Measurements from ENCODE around the gene DUSP28. TPM values are rescaled to one million over a fixed set of nuclear protein-coding genes. Genes with fewer than 3 reads are reported as not detected.
A peak's percentile ranks its signal among the peaks of the same experiment; 100 is the strongest.
"Not testable (repeated sequence)": the region's sequence is repeated elsewhere in the genome, so short reads cannot be mapped to it uniquely, and the experiment has no call there.

Gene DUSP28
- total RNA-seq, 1 donor from 2014 or later: 1.9 TPM

DNA sequence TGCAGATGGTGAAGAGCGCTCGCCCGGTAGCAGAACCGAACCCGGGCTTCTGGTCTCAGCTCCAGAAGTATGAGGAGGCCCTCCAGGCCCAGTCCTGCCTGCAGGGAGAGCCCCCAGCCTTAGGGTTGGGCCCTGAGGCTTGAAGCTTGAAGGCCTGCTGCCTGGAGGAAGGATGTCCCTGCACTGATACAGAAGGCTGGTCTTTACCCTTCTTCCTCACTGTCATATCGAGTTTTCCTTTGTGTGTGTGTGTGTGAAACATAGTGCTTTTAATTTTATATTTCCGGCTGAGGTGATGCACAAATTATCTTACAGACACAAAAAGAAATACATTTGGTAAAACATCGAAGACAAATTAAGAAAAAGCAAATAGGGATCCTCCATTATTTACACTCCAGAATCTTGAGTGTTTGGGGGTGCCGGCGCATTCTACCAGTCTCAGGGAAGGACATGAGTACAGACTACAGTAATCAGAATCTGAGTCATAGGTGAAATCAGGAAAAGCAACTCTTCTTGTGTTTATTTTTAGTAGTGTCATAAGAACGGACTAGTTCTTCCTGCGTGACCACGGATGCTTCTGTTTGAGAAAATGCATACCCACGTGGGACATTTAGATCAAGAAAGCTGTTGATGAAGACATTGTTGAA, 1.3 kb downstream of the DUSP28 start:
- peak; percentile 63 for DNase-seq

DNA sequence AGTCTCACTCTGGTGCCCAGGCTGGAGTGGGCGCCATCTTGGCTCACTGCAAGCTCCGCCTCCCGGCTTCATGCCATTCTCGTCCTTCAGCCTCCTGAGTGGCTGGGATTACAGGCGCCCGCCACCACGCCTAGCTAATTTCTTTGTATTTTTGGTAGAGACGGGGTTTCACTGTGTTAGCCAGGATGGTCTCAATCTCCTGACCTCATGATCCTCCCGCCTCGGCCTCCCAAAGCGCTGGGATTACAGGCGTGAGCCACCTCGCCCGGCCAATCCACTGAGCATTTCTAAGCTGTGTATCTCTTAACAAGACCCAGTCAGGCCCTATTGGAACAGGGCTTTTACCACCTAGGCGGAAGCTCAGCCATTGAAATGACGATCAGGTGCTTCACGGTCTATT, 3.1 kb downstream of the DUSP28 start:
- DNase-seq: not testable (repeated sequence)

DNA sequence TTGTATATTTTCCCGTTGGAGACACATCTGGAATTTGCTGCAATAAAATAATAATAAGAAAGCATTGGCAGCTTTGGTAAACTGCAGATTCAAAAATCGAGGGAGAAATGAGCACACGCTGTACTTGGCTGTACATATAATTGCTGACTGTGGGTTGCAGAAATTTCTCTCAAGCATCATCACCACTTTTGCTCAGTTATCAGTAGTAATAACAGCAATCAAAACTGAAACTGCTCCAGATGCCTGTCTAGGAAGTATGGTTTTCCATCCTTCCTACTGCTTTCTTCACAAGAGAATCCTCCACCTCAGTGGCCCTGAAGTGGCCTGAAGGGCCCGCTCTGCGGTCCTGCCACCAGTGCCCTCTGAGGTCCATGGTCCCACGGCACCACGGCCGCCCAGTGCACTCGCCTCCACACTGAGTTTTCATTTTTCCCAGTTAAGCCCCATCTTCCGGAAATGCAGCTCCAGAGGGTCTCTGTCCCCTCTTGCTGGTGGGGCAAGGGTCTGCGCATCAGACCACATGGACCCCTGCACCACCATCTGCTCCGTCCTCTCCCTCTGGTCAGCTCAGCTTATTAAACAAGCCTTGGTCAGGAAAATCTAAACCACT, 3.9 kb downstream of the DUSP28 start:
- DNase-seq: no peak

DNA sequence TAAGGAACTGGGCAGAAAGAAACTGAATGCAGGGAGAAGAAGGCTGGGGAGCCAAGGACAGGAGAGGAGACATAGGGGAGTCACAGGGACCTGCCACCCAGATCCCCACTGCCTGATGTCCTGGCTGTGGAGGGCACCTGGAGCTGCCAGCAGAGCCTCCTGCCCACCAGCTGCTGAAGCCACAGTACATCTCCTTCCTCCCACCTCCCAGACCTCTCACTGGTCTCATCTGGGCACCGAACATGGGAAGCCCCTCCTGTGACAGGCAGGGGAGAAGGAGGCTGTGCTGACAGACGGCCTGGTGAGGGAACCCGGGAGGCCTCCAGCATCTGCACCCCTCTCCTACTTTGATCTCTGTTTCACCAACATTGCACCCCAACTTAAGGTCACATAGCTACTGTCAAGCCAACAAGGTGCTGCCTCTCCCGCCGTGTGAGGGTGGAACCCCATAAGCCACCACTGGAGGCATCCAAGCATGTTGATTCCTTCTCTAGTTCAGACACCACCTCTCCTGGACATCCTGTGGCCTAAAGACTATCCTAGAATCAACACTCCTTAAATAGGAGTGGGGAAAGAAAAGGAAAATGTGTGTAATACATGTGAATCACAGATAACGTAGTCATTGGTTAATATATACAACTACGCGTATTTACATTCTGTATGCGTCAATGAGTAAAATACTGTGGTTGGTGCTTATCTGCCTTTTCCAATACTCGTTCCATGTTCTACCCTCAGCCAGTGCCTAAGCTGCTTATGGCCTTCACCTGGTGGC, 4.6 kb downstream of the DUSP28 start:
- DNase-seq: peak; percentile 16

DNA sequence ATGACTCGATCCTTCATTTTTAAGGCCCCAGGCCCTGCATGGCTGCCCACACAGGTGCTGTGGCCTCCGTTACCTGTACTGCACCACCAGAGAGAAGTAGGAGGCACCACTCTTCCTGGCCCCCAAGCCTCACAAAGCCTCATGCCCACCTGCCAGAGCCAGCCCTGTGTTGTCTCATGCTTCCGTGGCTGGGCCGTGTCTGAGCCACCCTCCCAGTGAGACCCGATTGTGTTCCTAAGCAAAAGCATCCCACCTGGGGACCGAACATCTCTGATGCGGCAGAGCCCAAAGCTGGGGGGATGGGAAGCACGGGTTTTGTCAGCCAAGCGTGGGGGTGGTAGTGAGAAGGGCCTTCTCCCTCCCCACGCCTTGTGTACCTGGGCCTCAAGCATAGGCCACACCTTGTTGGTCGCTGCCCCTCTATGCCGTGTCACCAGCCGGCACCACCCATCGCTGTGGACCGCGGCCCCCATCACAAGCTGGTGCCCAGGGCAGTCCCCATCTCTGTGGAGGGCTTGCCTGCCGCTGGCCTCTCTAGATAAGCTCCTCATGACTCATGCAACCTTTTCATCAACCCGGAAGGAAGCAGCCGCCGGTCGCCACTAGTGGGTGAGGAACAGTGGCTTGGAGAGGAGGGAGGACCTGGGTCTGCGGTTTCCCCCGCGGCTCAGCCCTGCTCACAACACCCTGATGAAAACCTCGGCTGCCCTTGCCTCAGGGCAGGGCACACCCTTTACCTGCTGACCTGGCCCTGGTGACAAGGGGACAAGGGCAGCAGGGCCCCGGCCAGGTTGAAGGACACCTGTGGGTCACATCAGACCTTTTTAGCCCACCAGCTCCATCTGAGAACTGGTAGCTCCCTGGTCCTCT, 5.4 kb downstream of the DUSP28 start:
- DNase-seq: peak; percentile 89

DNA sequence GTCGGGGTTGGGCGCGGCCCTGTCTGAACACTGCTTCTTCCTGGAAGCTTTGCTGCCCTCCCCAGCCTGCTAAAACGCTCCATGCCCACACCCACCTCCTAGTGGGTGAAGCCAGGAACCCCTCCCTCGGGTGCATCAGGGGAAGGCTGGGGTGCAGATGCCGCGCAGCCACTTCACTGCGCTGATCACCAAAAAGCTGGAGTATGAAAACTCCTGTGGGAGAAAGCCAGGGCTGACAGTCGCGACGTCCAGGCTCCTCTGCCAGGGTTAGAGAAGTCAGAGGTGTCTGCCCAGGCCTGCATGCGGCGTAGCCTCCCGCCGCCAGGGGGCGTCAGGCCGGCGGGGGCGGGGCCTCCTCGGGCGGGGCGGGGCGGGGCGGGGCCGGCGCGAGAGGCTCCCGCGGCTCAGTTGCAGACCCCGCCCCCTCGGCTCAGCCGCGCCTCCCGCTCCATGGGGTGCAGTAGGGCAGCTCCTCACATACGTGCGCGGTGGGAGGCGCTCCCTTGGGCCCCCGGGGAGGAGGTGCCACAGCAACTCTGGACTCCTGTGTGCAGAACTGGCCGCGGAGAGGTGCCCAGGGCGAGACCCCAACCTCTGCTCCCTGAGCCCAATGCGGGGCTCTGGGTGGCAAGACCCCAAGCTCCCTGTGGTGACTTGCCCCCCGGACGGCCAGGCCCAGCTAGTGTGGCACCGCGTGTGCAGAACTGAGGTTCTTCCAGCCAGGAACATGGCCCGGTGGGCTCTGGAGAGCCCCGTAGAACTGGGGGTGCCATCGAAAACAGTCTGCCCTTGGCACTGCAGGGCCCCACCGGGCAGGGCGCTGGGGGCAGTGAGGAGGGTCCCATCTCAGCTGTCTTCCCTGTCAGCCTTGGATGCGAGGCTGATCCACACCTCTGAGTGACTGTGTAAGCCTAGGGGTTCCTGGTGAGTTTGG, 6.3 kb downstream of the DUSP28 start:
- DNase-seq: peak; percentile 89

DNA sequence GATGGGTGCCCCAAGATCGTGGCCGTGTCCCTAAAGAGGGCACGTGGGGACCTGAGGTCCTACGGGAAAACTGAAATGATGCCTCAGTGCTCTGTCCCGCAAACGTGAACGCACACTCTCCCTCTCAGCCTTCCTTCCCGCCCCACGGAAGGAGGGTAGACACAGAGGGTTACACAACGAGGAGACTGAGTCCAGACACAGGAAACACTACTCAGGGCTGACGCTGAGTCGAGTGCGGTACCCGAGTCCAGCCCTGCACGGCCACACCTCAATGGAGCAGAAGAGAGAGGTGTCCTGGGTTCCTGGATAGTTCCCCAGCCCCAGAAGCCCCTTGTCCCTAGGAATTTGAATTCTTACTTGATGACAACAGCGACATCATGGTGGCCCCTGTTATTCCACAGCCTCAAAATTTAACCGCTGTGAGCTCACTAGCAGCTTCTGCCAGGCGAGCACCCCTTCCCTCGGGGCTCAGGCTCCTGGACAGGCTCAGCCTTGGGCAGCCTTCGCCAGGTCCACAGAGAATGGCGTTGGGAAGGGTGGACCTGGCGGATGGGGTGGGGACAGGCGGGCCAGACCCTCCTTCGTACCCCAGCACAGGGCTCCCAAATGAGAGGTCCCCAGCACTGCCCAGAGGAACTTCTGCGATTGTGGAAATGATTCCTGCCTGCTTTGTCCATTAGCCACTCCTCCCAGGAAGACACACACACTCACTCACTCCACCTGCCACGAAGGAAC, 7.1 kb downstream of the DUSP28 start:
- peak; percentile 27 for DNase-seq

DNA sequence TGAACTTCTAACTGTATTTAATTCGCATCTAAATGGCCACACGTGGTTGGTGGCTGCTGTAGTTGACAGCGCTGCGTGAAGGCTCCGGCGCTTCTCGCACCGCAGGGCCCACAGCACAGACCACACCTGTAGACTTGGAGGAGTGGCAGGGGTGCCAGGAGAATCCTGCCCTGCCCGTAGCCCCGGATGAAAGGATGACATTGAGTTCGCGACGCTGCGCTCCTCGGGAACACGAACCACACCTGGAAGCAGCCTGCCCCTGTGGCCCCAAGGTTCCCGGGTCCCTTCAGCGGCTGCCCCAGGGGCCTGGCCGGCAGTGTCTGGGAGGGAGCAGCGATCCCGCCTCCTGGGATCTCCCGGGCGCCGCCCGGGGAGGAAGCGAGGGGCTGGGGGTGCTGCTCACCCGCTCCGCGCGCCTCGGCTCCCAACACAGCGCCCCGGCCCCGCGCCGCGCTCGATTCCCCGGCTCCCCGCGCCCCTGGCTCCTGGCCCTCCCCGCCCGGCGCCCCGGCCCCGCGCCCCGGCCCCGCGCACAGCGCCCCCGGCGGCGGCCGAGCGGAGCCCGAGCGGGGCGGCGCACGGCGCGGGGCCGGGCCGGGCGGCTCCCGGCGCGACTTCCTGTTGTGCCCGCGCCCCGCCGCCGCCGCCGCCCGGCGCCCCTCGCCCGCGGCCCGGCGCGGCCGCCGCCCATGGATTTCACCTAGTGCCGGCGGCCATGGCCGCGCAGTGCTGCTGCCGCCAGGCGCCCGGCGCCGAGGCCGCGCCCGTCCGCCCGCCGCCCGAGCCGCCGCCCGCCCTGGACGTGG, 7.9 kb downstream of the DUSP28 start, which contains the start of gene RNPEPL1:
Gene RNPEPL1 (plus strand): TSS at position 613 of the 806 bp plus-strand sequence. CDS start 103 bp downstream, at position 716.
- DNase-seq: peak; percentile 52

DNA sequence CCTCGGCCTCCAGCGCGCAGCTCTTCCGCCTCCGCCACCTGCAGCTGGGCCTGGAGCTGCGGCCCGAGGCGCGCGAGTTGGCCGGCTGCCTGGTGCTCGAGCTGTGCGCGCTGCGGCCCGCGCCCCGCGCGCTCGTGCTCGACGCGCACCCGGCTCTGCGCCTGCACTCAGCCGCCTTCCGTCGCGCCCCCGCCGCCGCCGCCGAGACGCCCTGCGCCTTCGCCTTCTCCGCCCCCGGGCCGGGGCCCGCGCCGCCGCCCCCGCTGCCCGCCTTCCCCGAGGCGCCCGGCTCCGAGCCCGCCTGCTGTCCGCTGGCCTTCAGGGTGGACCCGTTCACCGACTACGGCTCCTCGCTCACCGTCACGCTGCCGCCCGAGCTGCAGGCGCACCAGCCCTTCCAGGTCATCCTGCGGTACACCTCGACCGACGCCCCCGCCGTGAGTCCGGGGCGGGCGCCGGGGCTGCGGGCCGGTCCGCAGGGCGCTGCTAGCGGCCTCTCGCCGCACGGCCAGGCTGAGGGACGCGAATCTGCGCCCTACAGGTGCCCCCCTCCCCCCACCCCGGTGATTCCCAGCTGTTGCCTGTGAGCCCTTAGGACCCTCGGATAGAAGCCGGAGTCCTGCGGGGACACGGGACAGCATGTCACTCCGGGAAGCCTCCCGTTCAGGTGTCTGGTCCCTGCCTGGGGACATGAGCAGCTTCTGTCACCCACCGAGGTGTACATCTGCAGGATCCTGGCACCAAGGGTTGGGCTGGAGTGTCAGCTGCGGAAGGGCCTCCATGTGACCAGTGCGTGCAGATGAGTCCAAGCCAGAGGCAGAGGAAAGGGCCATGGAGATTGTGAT, 8.7 kb downstream of the DUSP28 start:
- DNase-seq: peak; percentile 84

DNA sequence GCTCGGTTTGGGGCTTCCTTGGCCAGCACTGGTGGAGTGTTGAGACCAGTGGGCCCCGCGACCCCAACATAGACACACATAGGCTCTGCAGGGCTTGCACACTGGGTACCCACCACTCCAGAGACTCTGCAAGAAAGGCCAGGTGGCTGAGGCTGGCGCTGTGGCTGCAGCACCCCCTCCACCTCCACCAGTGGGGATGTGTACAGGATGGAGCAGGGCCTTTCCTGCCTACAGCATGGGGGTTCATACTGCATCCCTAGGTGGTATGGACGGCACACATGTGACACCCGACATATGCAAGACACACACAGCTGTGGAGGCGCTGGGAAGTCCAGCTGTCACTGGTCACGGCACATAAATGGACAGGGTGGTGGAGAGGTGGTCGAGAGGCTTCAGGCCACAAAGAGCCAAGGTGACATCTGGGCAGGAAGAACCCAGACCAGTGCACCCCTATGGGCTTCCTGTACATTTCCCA, 9.4 kb downstream of the DUSP28 start:
- DNase-seq: no peak

DNA sequence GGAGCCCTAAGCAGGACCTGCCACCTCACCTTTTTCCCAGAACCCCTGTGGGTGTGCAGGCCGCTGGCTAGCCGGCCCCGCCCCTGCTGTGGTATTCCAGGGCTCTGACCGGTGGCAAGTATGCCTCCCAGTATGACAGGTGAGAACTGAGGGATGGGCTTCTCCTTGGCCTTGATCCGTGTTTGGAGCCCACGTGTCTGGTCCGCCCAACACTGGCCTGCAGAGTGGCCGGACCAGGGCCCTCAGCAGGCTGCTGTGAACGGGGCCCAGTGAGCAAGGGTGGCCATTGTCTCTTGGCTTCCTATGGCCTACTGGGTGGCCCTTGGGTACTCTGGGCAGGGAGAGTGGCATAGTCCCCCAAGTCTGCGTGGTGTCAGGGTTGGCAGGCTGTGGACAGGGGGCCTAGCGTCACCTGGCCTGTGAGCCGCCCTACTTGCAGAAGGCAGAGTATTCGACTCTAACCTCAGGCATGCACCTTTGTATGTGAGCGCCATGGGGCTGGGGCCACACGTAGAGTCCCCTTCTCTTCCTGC, 9.9 kb downstream of the DUSP28 start:
- DNase-seq: no peak

DNA sequence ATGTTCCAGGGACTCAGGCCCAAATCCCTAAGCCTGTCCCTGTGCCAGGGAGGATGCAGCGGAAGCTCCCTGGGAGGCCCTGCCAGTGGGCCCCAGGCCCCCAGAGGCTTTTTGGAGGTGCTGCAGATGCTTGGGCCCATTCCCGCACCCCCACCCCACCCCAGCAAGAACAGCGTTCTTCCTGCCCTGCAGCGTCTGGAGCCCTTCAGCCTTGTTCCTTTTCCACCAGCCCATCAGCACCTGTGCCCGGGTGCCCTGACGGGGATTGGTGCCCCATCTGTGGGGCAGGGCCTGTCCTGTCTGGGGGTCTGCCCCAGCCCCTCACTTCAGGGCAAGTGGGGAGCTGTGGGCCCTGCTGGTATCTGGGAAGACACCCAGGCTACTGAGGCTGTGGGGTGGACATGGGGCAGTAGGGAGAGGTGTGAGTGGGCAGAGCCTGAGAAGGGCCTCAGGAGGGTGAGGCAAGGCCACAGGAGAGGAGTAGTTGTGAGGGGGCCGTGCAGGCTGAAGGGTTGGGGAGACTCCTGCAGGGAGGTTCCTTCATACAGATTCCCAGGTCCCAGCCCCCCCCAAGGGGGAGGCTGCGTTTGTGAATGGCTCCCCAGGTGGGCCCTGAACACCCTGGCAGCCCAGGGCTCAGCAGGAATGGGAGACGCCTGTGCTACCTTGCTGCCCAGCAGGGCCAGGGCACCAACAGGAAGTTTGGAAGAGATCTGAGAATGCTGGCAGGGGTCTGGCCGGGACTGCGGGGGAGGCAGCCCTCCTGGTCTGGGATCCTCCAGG, 10.6 kb downstream of the DUSP28 start:
- no peak for DNase-seq

DNA sequence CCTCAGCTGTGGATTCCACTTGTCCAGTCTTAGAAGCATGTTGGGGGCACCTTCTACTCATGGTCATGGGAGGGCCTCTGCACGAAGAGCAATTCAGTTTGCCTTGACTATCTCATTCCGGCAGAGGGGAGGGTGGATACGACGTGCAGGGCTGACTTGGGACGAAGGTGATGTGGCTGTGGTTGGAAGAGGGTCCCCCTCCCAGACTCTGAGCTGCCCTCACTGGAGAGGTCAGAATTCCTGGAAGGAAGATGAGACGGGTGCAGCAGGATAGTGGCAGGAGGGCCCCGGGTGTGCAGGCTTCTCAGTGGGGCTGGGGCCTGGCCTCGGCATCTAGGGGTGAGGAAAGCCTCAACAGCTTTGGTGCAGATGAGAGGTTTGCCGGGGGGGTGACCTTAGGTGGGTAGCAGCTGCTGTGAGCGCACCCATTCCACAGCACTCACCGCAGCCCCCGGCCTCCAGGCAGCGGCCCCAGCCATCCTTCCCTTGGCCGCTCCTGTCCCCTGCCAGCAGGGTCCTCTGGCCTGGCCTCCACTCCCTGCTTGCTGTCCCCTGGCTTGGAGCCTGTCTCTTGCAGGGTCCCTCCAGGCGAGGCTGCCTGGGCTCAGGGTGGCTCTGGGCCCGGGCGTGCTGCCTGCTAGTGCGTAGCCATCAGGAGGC, 11.3 kb downstream of the DUSP28 start:
- no peak for DNase-seq

DNA sequence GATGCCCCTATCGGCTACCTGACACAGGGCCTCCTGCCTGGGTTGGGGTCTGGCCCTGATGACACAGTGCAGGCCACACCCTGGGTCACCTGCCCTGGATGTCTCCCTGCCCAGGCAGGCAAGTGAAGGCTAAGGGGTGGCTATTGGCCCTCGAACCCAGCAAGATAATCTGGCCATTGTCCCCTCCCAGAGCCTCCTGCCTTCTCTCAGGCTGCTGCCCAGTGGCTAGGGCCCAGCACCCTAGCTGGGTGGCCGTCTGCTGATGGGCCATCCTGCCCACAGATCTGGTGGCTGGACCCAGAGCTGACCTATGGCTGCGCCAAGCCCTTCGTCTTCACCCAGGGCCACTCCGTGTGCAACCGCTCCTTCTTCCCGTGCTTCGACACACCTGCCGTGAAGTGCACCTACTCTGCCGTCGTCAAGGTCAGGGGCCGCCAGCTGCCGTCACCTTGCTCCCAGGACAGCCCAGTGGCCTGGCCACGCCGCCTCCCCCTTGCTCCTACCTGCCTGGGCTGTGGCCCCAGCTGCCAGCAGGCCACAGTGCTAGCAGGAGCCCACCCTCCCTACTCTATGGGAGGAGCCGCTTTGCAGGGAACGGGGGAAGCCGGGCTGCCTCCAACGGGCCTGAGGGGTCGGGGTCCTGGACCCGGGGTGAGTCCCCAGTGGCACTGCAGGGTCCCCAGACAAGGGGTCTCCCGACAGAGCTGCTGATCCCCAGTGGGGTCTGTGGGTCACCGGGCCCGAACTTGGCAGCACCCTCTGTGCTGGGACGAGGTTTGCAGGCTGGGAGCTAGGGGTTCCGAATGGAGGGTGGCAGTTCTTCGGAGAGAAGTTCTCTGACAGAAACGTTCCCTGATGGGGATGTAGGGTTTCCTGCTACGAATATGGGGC, 12.2 kb downstream of the DUSP28 start:
- DNase-seq: no peak

DNA sequence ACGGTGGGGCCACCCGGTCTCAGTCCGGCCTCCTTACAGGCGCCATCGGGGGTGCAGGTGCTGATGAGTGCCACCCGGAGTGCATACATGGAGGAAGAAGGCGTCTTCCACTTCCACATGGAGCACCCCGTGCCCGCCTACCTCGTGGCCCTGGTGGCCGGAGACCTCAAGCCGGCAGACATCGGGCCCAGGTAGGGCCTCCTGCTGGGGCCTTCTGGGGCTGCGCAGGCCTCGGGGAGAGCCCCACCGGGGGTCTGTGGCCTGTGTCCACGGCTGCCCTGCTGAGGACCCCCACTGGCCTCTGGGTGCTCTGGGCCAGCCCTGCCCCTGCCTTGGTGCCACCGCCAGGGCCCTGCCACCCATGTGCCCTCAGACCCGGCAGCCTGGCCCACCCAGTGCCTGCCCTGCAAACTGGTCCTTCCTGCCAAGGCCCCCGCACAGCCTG, 12.9 kb downstream of the DUSP28 start:
- DNase-seq: no peak

Data from dermis blood vessel endothelial cell (primary cell).